ENCODE measurements around the gene RIPOR3. TPM values are rescaled to one million over a fixed set of nuclear protein-coding genes. Genes with fewer than 3 reads are reported as not detected.

The RIPOR3 gene
- total RNA-seq, 4 donors from 2014 or later, result 6.1 to 25.7 (median 15.3) TPM

DNA sequence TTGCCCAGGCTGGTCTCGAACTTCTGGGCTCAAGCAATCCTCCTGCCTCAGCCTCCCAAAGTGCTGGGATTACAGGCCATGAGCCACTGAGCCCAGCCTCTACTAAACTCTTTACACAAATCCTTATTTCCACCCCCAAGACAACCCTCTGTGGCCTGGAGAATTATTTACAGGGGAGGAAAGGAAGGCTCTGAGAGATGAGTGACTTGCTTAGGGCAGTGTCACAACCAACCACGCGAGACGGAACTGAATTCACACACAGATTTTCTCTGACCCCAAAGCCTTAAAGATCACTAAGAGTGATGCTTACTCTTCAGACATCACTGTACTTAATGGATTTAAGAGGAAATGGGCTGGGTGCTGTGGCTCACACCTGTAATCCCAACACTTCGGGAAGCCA, 86.2 kb downstream of the RIPOR3 start:
- DNase-seq (ENCODE audit: extremely low spot score), result no peak
- no peaks in the 10 kb centered on the region for H3K9me3 ChIP-seq
- peaks cover 0 to 31% (median 24%) of the 10 kb centered on the region in 4 donors for H3K36me3 ChIP-seq
- H3K27me3 ChIP-seq, result peaks cover 0 to 17% (median 0%) of the 10 kb centered on the region in 4 donors
- WGBS, result 95% methylated on average over 5 of the region's 5 CpGs
- TF ChIP-seq POLR2A (IDR thresholded peaks at IDR 0.05; ENCODE audit: low read depth) (no peak), POLR2AphosphoS5 (IDR thresholded peaks at IDR 0.05) (no peak), EP300 (IDR thresholded peaks at IDR 0.05) (no peak)
- TF ChIP-seq, protein P1, sequence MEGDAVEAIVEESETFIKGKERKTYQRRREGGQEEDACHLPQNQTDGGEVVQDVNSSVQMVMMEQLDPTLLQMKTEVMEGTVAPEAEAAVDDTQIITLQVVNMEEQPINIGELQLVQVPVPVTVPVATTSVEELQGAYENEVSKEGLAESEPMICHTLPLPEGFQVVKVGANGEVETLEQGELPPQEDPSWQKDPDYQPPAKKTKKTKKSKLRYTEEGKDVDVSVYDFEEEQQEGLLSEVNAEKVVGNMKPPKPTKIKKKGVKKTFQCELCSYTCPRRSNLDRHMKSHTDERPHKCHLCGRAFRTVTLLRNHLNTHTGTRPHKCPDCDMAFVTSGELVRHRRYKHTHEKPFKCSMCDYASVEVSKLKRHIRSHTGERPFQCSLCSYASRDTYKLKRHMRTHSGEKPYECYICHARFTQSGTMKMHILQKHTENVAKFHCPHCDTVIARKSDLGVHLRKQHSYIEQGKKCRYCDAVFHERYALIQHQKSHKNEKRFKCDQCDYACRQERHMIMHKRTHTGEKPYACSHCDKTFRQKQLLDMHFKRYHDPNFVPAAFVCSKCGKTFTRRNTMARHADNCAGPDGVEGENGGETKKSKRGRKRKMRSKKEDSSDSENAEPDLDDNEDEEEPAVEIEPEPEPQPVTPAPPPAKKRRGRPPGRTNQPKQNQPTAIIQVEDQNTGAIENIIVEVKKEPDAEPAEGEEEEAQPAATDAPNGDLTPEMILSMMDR (IDR thresholded peaks at IDR 0.05), result no peak
- H3K4me3 ChIP-seq, result no peak overlapping the region
- intact Hi-C loops (cut with DNase I), result no loop called here
- H3K27ac ChIP-seq (replicated peaks in 1 of 4), result no peak overlapping the region
- H3K4me1 ChIP-seq, result no peaks in the 10 kb centered on the region

DNA sequence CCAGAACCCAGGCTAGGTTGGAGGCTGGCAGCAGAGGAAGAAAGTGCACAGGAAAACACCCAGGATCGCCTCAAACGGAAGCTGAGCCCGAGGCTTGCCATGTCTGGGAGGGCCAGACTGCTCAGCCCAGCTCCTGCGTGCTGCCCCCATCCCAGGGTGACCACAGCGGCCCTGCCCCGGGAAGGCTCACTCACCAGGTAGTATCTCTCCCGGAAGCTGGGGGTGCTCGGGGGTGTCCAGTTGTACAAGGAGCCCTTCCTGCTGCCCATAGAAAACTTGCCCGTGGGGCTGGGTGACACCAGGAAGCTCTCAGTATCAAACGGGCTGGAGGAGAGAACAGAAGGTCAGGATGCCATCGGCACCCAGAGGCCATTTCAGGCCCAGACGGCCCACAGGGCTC, 86.9 kb downstream of the RIPOR3 start:
- Histone ChIP-seq H3K27ac (replicated peaks in 1 of 4) (no peak overlapping the region), H3K4me3 (no peak overlapping the region), H3K27me3 (peaks cover 0 to 21% (median 0%) of the 10 kb centered on the region in 4 donors), H3K9me3 (no peaks in the 10 kb centered on the region), H3K36me3 (peaks cover 0 to 30% (median 23%) of the 10 kb centered on the region in 4 donors), H3K4me1 (no peaks in the 10 kb centered on the region)
- WGBS, result 87% methylated on average over 6 of the region's 12 CpGs
- DNase-seq (ENCODE audit: extremely low spot score), result no peak
- intact Hi-C loops (cut with DNase I), result no loop called here
- no peak for TF ChIP-seq POLR2AphosphoS5 (IDR thresholded peaks at IDR 0.05)
- no peak for TF ChIP-seq EP300 (IDR thresholded peaks at IDR 0.05)
- TF ChIP-seq POLR2A (IDR thresholded peaks at IDR 0.05; ENCODE audit: low read depth), result no peak

DNA sequence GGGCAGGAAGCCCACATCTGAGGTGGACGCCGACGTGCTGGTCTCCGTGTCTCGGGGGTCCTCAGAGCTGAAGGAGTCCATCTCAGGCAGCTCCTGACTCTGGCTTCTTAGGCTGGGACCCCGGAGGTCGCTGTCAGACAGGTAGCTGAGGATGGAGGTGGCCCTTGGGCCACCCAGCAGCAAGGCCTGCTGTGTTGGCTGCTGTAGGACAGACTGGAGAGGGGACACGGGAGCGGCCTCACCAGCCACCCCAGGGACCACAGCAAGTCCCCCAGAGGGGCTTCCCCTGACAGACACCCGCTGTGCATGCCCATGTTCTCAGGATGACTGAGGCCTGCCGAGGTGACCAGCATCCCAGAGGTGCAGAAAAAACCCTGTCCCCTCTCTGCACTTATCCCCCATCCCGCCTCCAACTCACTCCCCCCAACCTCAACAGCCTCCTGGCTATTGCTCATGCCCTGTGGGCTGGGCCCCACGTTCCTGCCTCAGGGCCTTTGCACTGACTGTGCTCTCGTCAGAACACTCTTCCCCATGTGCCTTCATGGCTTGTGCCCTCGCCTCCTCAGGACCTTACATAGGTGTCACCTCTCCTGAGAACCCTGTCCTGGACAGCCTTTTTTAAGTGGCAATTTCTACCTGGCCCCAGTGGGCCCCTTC, 88.8 kb downstream of the RIPOR3 start:
- no peak for DNase-seq (ENCODE audit: extremely low spot score)
- Histone ChIP-seq H3K27me3 (peaks cover 0 to 39% (median 0%) of the 10 kb centered on the region in 4 donors), H3K36me3 (peaks cover 0 to 16% (median 12%) of the 10 kb centered on the region in 4 donors), H3K27ac (replicated peaks in 1 of 4) (no peak overlapping the region), H3K9me3 (no peaks in the 10 kb centered on the region), H3K4me3 (no peak overlapping the region), H3K4me1 (no peaks in the 10 kb centered on the region)
- 95% methylated on average over 7 of the region's 15 CpGs for WGBS
- TF ChIP-seq EP300 (IDR thresholded peaks at IDR 0.05), result no peak
- TF ChIP-seq, protein P1 (IDR thresholded peaks at IDR 0.05), result no peak
- TF ChIP-seq POLR2A (IDR thresholded peaks at IDR 0.05; ENCODE audit: low read depth), result no peak
- TF ChIP-seq POLR2AphosphoS5 (IDR thresholded peaks at IDR 0.05), result no peak
- intact Hi-C loops (cut with DNase I), result no loop called here

DNA sequence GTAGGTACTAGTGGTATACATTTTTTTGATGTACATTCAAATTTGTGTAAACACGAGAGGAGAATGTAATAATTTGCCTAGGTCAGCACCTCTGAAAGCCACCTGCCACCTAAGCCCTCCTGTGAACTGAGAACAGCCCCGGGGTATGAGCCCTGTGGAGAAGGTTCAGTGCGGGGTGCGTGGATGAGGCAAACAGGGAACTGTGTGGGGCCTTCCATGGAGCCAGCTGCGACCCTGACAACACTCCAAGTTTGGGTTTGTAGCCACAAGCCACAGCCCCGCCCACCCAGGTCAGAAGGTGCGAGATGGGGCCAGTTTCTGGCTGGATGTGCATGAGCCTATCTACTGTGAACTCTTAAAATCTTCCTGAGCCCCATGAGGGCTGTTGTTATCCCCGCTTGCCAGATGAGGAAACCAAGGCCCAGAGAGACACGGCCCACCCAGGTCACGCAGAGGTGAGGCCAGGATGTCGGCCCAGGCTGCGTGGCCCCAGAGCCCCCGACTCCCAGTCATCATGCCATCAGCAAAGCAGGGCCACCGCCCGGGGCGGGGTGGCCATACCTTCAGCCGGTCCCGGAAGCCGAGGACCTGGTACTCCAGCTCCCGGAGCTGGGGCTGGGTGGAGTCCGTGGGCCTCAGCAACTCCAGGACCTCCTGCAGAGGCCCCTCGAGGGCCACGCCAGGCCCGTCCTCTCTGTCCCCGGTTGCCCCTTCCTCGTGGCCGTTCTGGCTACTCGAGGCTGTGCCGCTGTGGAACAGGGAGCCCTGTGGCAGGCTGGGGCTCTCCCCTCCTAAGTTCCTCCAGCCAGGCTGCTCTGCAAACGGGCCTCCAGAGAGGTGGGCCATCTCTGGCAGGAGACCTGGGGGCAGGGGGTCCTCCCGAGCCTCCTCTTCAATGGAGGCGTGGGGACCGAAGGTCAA, 89.6 kb downstream of the RIPOR3 start:
- Histone ChIP-seq H3K36me3 (peaks cover 0 to 16% (median 12%) of the 10 kb centered on the region in 4 donors), H3K27me3 (peaks cover 0 to 47% (median 1%) of the 10 kb centered on the region in 4 donors), H3K27ac (replicated peaks in 1 of 4) (no peak overlapping the region), H3K4me1 (peaks cover 0 to under 1% (median 0%) of the 10 kb centered on the region in 4 donors), H3K4me3 (no peak overlapping the region), H3K9me3 (no peaks in the 10 kb centered on the region)
- no peak for DNase-seq (ENCODE audit: extremely low spot score)
- TF ChIP-seq EP300 (IDR thresholded peaks at IDR 0.05) (no peak), POLR2A (IDR thresholded peaks at IDR 0.05; ENCODE audit: low read depth) (no peak), POLR2AphosphoS5 (IDR thresholded peaks at IDR 0.05) (no peak)
- TF ChIP-seq, protein P1 (IDR thresholded peaks at IDR 0.05), result no peak
- intact Hi-C loops (cut with DNase I), result no loop called here
- WGBS, result 91% methylated on average over 32 of the region's 33 CpGs
